Activated CD4-positive, alpha-beta memory T cell treated with anti-CD3 and anti-CD28 coated beads, Interleukin-2, amount 10 ng/mL, durations not matched to agents 7 days and 5 days (primary cell): Measurements from ENCODE around the gene ZNF792. TPM values are rescaled to one million over a fixed set of nuclear protein-coding genes. Genes with fewer than 3 reads are reported as not detected.
"Not testable (repeated sequence)": the region's sequence is repeated elsewhere in the genome, so short reads cannot be mapped to it uniquely, and the experiment has no call there.

Source experiments
- CTCF ChIA-PET: fragments of 350-600 bp; sonication (Branson Sonifier 250); formaldehyde crosslinking; loops from one replicate; lab custom pipeline; 2021; ENCODE audit warnings: antibody characterized with exemption, inconsistent platforms; lab: Charles Lee
- POLR2A ChIA-PET: fragments of 350-600 bp; sonication (Branson Sonifier 250); formaldehyde crosslinking; loops from one replicate; lab custom pipeline; 2021; ENCODE audit warnings: antibody characterized with exemption; lab: Charles Lee
- DNase-seq: peaks from one replicate; pipeline ENCODE4 v3.0.0-alpha.2; 2020
- H3K27ac Mint-ChIP-seq: one replicate; pipeline ENCODE4 v1.8.0; 2021; ENCODE audit warnings: mild to moderate bottlenecking, mixed read lengths
- H3K27me3 Mint-ChIP-seq: one replicate; pipeline ENCODE4 v1.8.0; 2021; ENCODE audit warnings: mixed read lengths
- H3K36me3 Mint-ChIP-seq: one replicate; pipeline ENCODE4 v1.8.0; 2021; ENCODE audit warnings: low read depth, mixed read lengths
- H3K4me1 Mint-ChIP-seq: one replicate; pipeline ENCODE4 v1.8.0; 2021; ENCODE audit warnings: mixed read lengths
- H3K4me3 Mint-ChIP-seq: one replicate; pipeline ENCODE4 v1.8.0; 2021; ENCODE audit warnings: mild to moderate bottlenecking, mixed read lengths
- H3K9me3 Mint-ChIP-seq: one replicate; pipeline ENCODE4 v1.8.0; 2021; ENCODE audit warnings: mixed read lengths
- total RNA-seq, 2 experiments: library from RNA; stranded (reverse); gene quantifications; one replicate each; pipeline ENCODE4 v1.2.3, GENCODE V29; 2021

The ZNF792 gene
- total RNA-seq, 2 experiments from 2014 or later: 18.3 to 18.9 TPM

DNA sequence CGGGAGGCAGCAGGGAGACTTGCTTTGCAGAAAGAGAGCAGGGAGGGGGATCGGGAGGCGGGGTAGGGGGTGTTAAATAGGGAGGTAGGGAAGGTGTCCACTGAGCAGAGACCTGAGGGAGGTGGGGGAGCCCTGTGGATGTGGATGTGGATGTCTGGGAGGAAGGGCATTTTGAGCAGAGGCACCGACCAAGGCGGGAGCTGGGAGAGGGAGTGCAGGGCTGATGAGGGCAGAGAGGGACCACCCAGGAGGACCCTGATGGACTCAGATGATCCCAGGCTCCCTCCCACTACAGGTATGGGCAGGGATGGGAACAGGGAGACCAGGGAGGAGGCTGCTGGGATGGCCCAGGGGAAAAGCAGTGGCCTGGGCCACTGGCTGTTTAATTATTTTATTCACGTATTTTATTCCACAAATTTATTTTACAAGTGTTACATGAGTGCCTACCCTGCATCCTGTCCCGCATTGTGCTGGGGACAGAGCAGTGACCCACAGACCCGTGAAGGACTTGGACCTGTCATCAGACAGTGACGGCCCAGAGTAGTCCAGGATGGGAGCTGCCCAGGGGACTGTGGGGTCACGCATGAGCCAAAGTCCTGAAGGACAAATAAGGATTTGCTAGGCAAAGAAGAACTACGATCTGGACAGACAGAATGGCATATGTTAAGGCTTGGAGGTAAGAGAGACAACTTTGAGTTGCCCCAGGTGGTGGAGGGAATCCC, 41.4 kb upstream of the ZNF792 start:
- H3K27ac Mint-ChIP-seq: no peak overlapping the region
- H3K36me3 Mint-ChIP-seq: peaks cover 51% of the 10 kb centered on the region
- DNase-seq: no peak
- no peaks in the 10 kb centered on the region for H3K9me3 Mint-ChIP-seq
- H3K4me1 Mint-ChIP-seq: peaks cover 47% of the 10 kb centered on the region
- no peaks in the 10 kb centered on the region for H3K27me3 Mint-ChIP-seq
- CTCF ChIA-PET: no interaction called here
- no peak overlapping the region for H3K4me3 Mint-ChIP-seq
- POLR2A ChIA-PET: no interaction called here

DNA sequence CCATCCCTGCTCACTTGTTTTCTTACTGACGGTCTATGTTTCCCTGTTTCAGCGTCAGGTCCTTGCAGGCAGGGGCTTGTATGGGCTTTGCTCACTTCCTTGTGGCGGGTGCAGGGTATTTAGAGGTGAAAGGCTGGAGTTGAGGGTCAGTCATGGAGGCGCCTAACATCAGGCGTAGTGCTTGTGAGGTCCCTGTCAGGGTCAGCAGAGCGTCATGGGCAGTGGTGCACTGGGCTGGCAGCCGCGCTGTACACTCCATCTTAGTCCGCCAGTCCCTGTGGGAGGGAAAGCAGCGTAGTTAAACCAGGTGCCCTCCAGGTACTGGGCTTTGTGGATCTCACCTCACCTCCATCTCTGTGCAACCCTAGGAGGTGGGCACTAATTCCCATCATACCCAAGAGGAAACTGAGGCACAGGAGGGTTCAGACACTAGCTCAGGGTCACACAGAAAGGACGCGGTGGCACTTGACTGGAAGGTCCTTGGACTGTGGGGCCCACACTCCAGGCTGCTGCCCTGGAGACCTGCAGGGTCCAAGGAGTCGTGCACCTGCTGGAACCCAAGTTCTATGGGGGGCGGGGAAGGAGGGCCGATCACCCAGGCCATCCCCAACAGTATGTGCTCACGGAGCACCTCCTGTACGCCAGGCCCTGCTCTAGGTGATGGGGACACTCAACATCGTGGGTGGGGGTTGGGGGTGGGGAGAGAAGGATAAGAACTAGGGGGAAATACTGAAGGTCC, 40.7 kb upstream of the ZNF792 start:
- no peak overlapping the region for H3K4me3 Mint-ChIP-seq
- no peak for DNase-seq
- CTCF ChIA-PET: no interaction called here
- H3K27me3 Mint-ChIP-seq: no peaks in the 10 kb centered on the region
- POLR2A ChIA-PET: no interaction called here
- peaks cover 46% of the 10 kb centered on the region for H3K36me3 Mint-ChIP-seq
- H3K27ac Mint-ChIP-seq: peak overlapping the region; percentile 93
- peaks cover 46% of the 10 kb centered on the region for H3K4me1 Mint-ChIP-seq
- no peaks in the 10 kb centered on the region for H3K9me3 Mint-ChIP-seq

DNA sequence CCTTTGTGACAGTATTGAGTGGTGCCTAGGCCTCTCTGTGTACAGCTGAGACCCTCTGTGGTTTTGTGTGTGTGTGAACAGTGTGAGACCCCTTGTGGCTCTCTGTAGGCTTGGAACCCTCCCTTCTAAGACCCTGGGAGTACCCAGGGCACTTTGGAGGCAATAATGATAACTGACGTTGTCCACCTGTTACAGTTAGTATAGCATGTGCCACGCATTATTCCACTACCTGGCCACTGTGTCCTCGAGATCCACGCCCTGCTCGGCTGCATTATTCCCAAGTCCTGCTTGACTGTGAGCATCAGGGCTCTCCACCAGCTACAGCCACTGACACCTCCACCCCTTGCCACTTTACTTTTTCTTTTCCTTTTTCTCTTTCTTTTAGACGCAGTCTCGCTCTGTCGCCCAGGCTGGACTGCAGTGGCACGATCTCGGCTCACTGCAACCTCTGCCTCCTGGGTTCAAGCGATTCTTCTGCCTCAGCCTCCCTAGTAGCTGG, 38.1 kb upstream of the ZNF792 start:
- peaks cover 40% of the 10 kb centered on the region for H3K36me3 Mint-ChIP-seq
- H3K27ac Mint-ChIP-seq: peak overlapping the region; percentile 93
- H3K27me3 Mint-ChIP-seq: no peaks in the 10 kb centered on the region
- H3K4me1 Mint-ChIP-seq: peaks cover 67% of the 10 kb centered on the region
- CTCF ChIA-PET: interaction anchor here (1.1 to 2.3 kb wide), 5 partner anchors 10 to 133 kb away, joined by 4 to 20 read pairs (median 5); partner anchors contain the start of gene LGI4
- POLR2A ChIA-PET: interaction anchor here (1.7 to 4.5 kb wide), 3 partner anchors 8 to 39 kb away, joined by 4 to 53 read pairs (median 15); partner anchors contain the start of gene ZNF792
- peak overlapping the region; percentile 88 for H3K4me3 Mint-ChIP-seq
- no peak for DNase-seq
- no peaks in the 10 kb centered on the region for H3K9me3 Mint-ChIP-seq

DNA sequence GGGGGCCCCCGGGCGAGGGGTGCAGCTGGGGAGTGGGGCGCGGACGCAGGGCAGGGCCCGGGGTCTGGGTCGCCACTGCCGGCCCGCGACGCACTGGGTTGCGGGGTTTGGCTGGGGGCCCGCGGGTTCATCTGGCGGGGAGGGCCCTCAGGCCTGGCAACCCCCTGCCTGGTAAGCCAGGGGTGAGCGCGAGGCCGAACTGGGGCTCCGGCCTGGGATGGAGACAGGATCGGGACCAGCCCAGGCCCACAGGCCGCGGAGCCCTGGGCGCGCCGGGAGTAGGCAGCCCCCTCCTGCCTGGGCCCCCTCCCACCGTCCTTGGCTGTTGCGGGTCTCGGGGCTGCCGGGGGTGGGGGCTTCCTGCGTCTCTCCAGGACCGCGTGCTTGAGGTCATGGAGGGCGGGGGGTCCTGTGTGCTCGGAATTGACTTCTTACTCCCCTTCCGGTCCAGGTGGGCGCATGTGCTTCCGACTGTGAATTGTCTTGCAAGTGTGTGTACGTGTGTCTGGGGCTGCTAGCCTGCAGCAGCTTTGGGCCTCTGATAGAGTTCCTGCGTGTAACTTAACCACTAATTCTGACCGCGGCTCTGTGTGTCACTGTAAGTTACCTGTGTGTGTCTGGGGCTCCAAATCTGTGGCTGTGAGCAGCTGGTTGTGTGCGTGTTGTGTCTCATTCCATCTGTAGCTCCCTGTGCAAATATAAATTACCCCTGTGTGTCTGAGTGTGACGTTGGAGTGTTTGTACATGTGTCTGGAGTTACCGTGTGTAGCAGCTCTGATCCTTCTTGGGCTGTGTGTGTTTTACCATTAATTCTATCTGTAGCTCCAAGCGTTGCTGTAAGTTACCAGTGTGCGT, 36.8 kb upstream of the ZNF792 start:
- peak; percentile 67 for DNase-seq
- CTCF ChIA-PET: interaction anchor here (1.1 to 2.3 kb wide), 4 partner anchors 13 to 134 kb away, joined by 5 to 20 read pairs (median 8); partner anchors contain the start of gene LGI4
- no peaks in the 10 kb centered on the region for H3K27me3 Mint-ChIP-seq
- peaks cover 30% of the 10 kb centered on the region for H3K36me3 Mint-ChIP-seq
- H3K27ac Mint-ChIP-seq: peak overlapping the region; percentile 93
- POLR2A ChIA-PET: interaction anchor here (1.1 to 4.5 kb wide), 8 partner anchors 9 to 323 kb away, joined by 3 to 53 read pairs (median 4); partner anchors contain the start of genes SCGB2B2, ZNF181, ZNF302 and ZNF792
- H3K4me3 Mint-ChIP-seq: peak overlapping the region; percentile 88
- no peaks in the 10 kb centered on the region for H3K9me3 Mint-ChIP-seq
- H3K4me1 Mint-ChIP-seq: peaks cover 71% of the 10 kb centered on the region

DNA sequence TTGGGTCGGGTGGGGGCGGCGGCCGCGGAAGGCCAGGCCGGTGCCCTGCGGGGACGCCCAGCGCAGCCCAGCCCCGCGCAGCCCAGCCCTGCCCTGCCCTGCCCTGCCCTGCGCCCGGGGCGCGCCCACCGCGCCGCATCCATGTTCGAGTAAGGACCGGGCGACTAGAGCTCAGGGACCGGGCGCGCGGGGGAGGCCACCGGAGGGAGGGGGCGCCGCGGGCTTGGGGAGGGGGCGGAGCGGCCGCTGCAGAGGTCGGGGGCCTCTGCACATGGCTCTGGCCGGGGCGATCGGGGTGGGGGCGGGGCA, 36.3 kb upstream of the ZNF792 start:
- H3K27ac Mint-ChIP-seq: no peak overlapping the region
- no peaks in the 10 kb centered on the region for H3K9me3 Mint-ChIP-seq
- peaks cover 24% of the 10 kb centered on the region for H3K36me3 Mint-ChIP-seq
- H3K4me1 Mint-ChIP-seq: peaks cover 68% of the 10 kb centered on the region
- peak overlapping the region; percentile 88 for H3K4me3 Mint-ChIP-seq
- DNase-seq: no peak
- CTCF ChIA-PET: interaction anchor here (0.5 to 2.3 kb wide), 3 partner anchors 13 to 1828 kb away, joined by 3 to 20 read pairs (median 12); no protein-coding TSS in a partner anchor
- no peaks in the 10 kb centered on the region for H3K27me3 Mint-ChIP-seq
- POLR2A ChIA-PET: interaction anchor here (1.1 to 4.5 kb wide), 6 partner anchors 10 to 323 kb away, joined by 3 to 53 read pairs (median 8); partner anchors contain the start of genes SCGB2B2, ZNF181, ZNF302 and ZNF792

DNA sequence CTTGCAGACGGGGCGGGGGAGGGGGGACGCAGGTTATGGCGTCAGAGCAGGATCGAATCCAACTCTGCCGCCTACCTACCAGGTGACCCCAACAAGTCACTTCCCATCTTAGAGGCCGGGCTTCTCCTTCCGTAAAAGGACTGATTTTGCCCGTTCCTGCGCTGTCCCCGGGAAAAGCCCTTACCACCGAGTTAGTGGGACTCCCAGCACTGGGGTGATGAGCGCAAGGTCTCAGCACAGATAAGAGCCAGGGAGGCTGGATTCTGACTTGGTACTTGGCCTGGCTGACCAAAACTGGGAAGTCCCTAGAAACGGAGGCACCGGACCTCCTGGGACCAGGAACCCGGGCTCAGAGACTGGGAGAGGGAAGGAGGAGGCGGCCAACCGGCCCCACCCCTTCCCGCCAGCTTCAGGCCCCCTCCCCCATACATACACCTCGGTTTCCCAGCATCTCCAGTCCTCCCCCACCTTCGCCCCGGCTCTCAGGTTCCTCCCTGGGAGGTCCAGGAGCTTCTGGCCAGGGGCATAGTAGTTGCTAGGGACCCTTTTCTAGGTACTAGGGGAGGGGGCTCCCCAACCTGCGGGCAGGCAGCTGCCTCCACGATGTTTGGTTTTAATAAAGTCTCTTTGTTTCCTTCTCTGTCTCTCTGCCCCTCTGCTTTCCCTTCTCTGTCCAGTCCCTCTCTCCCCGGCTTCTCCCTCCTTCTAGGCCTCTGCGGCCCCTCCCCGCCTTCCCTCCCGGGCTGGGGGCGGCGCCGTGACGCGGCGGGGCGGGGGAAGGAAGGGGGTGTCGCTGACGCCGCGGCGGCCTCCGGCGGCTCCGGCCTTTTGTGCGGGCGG, 35.7 kb upstream of the ZNF792 start, which contains the start of gene GRAMD1A:
GRAMD1A (plus strand) TSS at position 826 of the 840 bp plus-strand sequence. CDS start 156 bp downstream, outside the sequence.
- peaks cover 67% of the 10 kb centered on the region for H3K4me1 Mint-ChIP-seq
- CTCF ChIA-PET: interaction anchor here (0.5 to 2.3 kb wide), 2 partner anchors 28 to 1827 kb away, joined by 3 to 12 read pairs; no protein-coding TSS in a partner anchor
- H3K9me3 Mint-ChIP-seq: no peaks in the 10 kb centered on the region
- POLR2A ChIA-PET: interaction anchor here (0.6 to 4.5 kb wide), 6 partner anchors 14 to 779 kb away, joined by 3 to 53 read pairs (median 7); partner anchors contain the start of genes ZNF181 and ZNF792
- DNase-seq: peak; percentile 83
- no peaks in the 10 kb centered on the region for H3K27me3 Mint-ChIP-seq
- peak within 1 kb of the TSS; percentile 93 for H3K27ac Mint-ChIP-seq
- H3K36me3 Mint-ChIP-seq: peaks cover 23% of the 10 kb centered on the region
- peak within 1 kb of the TSS; percentile 88 for H3K4me3 Mint-ChIP-seq

DNA sequence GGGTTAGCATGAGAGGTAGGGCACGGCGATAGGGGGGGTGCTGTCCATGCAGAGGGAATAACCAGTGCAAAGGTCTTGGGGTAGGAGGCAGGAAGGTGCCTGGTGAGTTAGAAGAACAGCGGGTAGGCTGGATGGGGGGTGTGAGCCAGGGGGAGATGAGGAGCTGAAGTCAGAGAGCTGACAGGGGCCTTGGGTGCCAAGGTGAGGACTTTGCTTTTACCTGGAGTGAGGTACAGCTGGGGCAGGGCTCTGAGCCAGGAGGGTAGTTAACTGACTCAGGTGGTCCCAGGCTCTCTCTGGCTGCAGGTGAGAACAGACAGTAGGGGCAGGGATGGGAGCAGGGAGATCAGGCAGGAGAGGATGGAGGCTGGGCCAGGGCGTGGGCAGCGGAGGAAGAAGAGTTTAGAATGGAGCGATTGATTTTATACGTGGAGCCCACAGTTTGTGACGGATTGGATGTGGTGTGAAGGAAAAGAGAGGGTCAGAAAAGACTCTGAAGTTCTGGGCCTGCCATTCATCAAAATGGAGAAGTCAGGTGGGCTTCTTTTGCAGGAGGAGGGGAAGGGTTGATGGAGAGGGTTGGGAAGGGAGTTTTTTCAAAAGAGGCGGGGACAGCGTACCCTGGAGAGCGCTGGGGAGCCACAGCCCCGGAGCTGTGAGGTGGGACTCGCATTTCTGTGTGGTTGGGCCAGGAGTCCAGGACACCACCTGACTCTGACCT, 34.9 kb upstream of the ZNF792 start:
- Mint-ChIP-seq H3K4me1 (peaks cover 61% of the 10 kb centered on the region), H3K9me3 (no peaks in the 10 kb centered on the region), H3K36me3 (peaks cover 23% of the 10 kb centered on the region), H3K27me3 (no peaks in the 10 kb centered on the region), H3K4me3 (peak overlapping the region; percentile 86), H3K27ac (peak overlapping the region; percentile 91)
- ChIA-PET POLR2A (interaction anchor here (0.7 to 4.5 kb wide), 4 partner anchors 14 to 230 kb away, joined by 3 to 53 read pairs (median 7); no protein-coding TSS in a partner anchor), CTCF (interaction anchor here (0.7 kb wide), 1 partner anchor 12 kb away, joined by 4 read pairs; no protein-coding TSS in a partner anchor)
- DNase-seq: no peak

DNA sequence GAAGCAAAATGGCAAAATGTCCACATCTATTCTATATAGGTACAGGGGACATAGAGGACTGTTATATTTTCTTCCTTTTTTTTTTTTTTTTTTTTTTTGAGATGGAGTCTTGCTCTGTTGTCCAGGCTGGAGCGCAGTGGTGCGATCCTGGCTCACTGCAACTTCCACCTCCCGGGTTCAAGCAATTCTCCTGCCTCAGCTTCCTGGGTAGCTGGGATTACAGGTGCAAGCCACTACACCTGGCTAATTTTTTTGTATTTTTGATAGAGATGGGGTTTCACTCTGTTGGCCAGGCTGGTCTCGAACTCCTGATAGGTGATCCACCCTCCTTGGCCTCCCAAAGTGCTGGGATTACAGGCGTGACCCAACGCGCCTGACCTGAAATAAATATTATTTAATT, 34.2 kb upstream of the ZNF792 start:
- Mint-ChIP-seq H3K4me1 (peaks cover 56% of the 10 kb centered on the region), H3K36me3 (peaks cover 22% of the 10 kb centered on the region), H3K4me3 (peak overlapping the region; percentile 32), H3K27ac (peak overlapping the region; percentile 96)
- H3K27me3 Mint-ChIP-seq, H3K9me3 Mint-ChIP-seq, DNase-seq: not testable (repeated sequence)
- ChIA-PET POLR2A (interaction anchor here (0.7 kb wide), 1 partner anchor 229 kb away, joined by 3 read pairs; no protein-coding TSS in a partner anchor), CTCF (interaction anchor here (0.7 kb wide), 1 partner anchor 11 kb away, joined by 4 read pairs; no protein-coding TSS in a partner anchor)

DNA sequence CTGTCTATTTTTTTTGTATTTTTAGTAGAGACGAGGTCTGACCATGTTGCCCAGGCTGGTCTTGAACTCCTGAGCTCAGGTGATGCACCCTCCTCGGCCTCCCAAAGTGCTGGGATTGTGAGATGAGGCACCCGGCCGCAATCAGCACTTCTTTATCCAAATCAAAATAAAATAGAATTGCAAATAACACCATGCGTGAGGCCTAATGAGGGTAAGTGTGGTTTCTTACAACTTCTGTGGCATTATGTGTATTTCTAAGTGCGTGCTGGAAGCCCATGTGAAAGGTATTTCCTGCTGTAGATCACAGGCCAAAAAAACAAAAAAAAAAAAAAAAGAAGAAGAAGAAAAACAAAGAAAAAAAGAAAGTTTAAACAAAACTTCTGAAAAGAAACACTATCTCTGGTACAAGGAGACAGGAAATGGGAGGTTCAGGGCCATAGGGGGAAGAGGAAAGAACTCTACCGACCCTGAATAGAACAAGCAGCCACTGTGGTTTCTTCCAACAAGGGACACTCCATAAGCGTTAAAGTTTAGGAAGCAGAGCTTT, 33.1 kb upstream of the ZNF792 start:
- ChIA-PET CTCF (interaction anchor here (0.6 to 0.7 kb wide), 2 partner anchors 139 to 157 kb away, joined by 3 to 5 read pairs; partner anchors contain the start of gene FXYD5), POLR2A (interaction anchor here (0.6 kb wide), 1 partner anchor 643 kb away, joined by 3 read pairs; no protein-coding TSS in a partner anchor)
- H3K27ac Mint-ChIP-seq: peak overlapping the region; percentile 96
- no peaks in the 10 kb centered on the region for H3K9me3 Mint-ChIP-seq
- H3K4me1 Mint-ChIP-seq: peaks cover 50% of the 10 kb centered on the region
- H3K27me3 Mint-ChIP-seq: no peaks in the 10 kb centered on the region
- H3K36me3 Mint-ChIP-seq: peaks cover 12% of the 10 kb centered on the region
- H3K4me3 Mint-ChIP-seq: peak overlapping the region; percentile 12
- DNase-seq: no peak

DNA sequence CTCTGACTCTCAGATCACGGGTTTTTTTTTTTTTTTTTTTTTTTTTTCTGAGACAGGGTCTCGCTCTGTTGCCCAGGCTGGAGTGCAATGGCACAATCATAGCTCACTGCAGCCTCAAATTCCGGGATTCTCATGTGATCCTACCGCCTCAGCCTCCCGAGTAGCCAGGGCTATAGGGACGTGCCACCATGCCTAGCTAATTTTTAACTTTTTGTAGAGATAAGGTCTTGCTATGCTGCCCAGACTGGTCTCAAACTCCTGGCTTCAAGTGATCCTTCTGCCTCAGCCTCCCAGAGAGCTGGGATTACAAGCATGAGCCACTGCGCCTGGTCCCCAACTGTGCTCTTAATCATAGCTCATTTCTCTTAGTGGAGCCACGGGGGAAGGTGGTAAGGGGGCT, 31.5 kb upstream of the ZNF792 start:
- Mint-ChIP-seq H3K4me3 (no peak overlapping the region), H3K9me3 (no peaks in the 10 kb centered on the region), H3K27me3 (no peaks in the 10 kb centered on the region), H3K4me1 (peaks cover 51% of the 10 kb centered on the region), H3K27ac (peak overlapping the region; percentile 44), H3K36me3 (peaks cover 7% of the 10 kb centered on the region)
- ChIA-PET POLR2A (no interaction called here), CTCF (no interaction called here)
- DNase-seq: no peak
